Neuronal stem cell (in vitro differentiated cells): ENCODE results near the gene NXPE3.

Experiments used
- DNase-seq: peaks from one replicate; pipeline ENCODE4 v3.0.0-alpha.2; 2013; ENCODE audit warnings: low spot score
- H2AFZ ChIP-seq: one replicate; pipeline ENCODE4 v1.6.1; 2013; ENCODE audit warnings: mild to moderate bottlenecking, low read length, inconsistent platforms
- H2AK5ac ChIP-seq: 2 replicates; pipeline ENCODE4 v1.6.1; 2013; ENCODE audit warnings: low read depth, mild to moderate bottlenecking, inconsistent platforms, low read length, moderate library complexity, mixed read lengths
- H2BK120ac ChIP-seq: 2 replicates; pipeline ENCODE4 v1.6.1; 2013; ENCODE audit warnings: low read depth, mild to moderate bottlenecking, inconsistent platforms, low read length, moderate library complexity, mixed read lengths
- H2BK12ac ChIP-seq: one replicate; pipeline ENCODE4 v1.6.1; 2013; ENCODE audit warnings: low read length, inconsistent platforms
- H2BK15ac ChIP-seq: 2 replicates; pipeline ENCODE4 v1.6.1; 2013; ENCODE audit warnings: mild to moderate bottlenecking, low read length, inconsistent platforms, mixed read lengths
- H2BK5ac ChIP-seq: one replicate; pipeline ENCODE4 v1.6.1; 2013; ENCODE audit warnings: inconsistent platforms, mild to moderate bottlenecking, low read length, moderate library complexity
- H3K14ac ChIP-seq: one replicate; pipeline ENCODE4 v1.6.1; 2013; ENCODE audit warnings: low read length, inconsistent platforms
- H3K18ac ChIP-seq: 2 replicates; pipeline ENCODE4 v1.6.1; 2013; ENCODE audit warnings: low read length, inconsistent platforms
- H3K23ac ChIP-seq: 2 replicates; pipeline ENCODE4 v1.6.1; 2013; ENCODE audit warnings: low read depth, mild to moderate bottlenecking, mixed read lengths, low read length, inconsistent platforms; ENCODE audit not compliant: poor library complexity
- H3K27ac ChIP-seq: replicated peaks from 3 replicates; pipeline ENCODE4 v1.5.1; 2013; ENCODE audit warnings: low read length, inconsistent platforms
- H3K27me3 ChIP-seq, 3 experiments: 2 replicates each; pipeline ENCODE4 v1.6.1; 2013; ENCODE audit warnings: low read length in 3 of 3, mild to moderate bottlenecking in 2 of 3, inconsistent platforms in 1 of 3, low read depth in 1 of 3, mixed read lengths in 1 of 3, moderate library complexity in 1 of 3; ENCODE audit not compliant: control insufficient read depth in 3 of 3, insufficient read depth in 3 of 3
- H3K36me3 ChIP-seq, 2 donors: replicated peaks in 1 of 2; 2 replicates each; pipeline ENCODE4 v1.6.1; 2013; ENCODE audit warnings: low read length in 2 of 2; ENCODE audit not compliant: control insufficient read depth in 2 of 2, insufficient read depth in 2 of 2
- H3K4ac ChIP-seq: 2 replicates; pipeline ENCODE4 v1.6.1; 2013; ENCODE audit warnings: inconsistent platforms, mild to moderate bottlenecking, low read length, moderate library complexity
- H3K4me1 ChIP-seq, 2 donors: 1 replicate in 1 of 2; 2 replicates in 1 of 2; pipeline ENCODE4 v1.6.1; 2013; ENCODE audit warnings: low read length in 2 of 2, low read depth in 1 of 2; ENCODE audit not compliant: control insufficient read depth in 2 of 2, insufficient read depth in 1 of 2
- H3K4me2 ChIP-seq: one replicate; pipeline ENCODE4 v1.6.1; 2013; ENCODE audit warnings: mild to moderate bottlenecking, low read length, inconsistent platforms; ENCODE audit not compliant: insufficient read depth, poor library complexity, severe bottlenecking
- H3K4me3 ChIP-seq, 2 donors: 2 replicates each; pipeline ENCODE4 v1.5.1; 2013; ENCODE audit warnings: low read length in 2 of 2, mild to moderate bottlenecking in 2 of 2, inconsistent platforms in 1 of 2, moderate library complexity in 1 of 2
- H3K79me1 ChIP-seq: one replicate; pipeline ENCODE4 v1.6.1; 2013; ENCODE audit warnings: low read depth, mild to moderate bottlenecking, inconsistent platforms, low read length, moderate library complexity
- H3K9ac ChIP-seq: one replicate; pipeline ENCODE4 v1.6.1; 2013; ENCODE audit warnings: mild to moderate bottlenecking, low read depth, low read length, inconsistent platforms; ENCODE audit not compliant: poor library complexity
- H3K9me3 ChIP-seq, 2 donors: replicated peaks in 1 of 2; 2 replicates each; pipeline versions ENCODE3 to v1.6.1; 2013; ENCODE audit warnings: low read length in 2 of 2, mild to moderate bottlenecking in 2 of 2, inconsistent platforms in 1 of 2, low read depth in 1 of 2, mixed read lengths in 1 of 2, moderate library complexity in 1 of 2; ENCODE audit not compliant: control insufficient read depth in 2 of 2, insufficient read depth in 1 of 2
- H4K8ac ChIP-seq: one replicate; pipeline ENCODE4 v1.6.1; 2013; ENCODE audit warnings: low read depth, mild to moderate bottlenecking, inconsistent platforms, low read length, moderate library complexity
- H4K91ac ChIP-seq: one replicate; pipeline ENCODE4 v1.6.1; 2013; ENCODE audit warnings: low read length, low read depth, mild to moderate bottlenecking, inconsistent platforms; ENCODE audit not compliant: poor library complexity
- whole genome bisulfite sequencing, 2 donors: extraction: QIAGEN DNeasy Blood & Tissue Kit; methylation state at CpG; one replicate each; pipeline ENCODE4 v1.1.7; 2013; ENCODE audit warnings: missing lambda C conversion rate in 2 of 2, mixed read lengths in 1 of 2; ENCODE audit not compliant: insufficient read length in 2 of 2, insufficient replicate concordance in 1 of 2; ENCODE audit errors: extremely low coverage in 2 of 2; 5-methylcytosine and 5-hydroxymethylcytosine counted together

NXPE3 gene

DNA sequence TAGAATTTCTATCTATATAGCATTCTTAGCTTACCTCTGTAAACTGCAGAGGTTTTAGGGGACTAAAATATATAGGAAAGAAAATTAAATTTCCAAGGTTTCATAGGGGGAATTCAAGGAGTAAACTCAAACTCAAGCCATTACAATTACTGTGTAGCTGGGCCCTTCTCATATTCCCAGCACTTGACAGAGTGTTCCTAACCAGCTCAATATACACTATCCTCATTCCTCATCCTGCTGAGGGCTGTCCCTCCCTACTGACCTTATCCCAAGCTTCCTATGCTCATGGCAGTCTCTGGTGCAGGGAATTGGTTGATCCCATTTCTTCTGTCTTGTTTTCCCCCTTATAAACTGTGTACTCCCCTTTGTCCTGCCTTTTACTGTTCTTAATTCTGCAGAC lies 33.9 kb downstream of the NXPE3 start:
- Histone ChIP-seq H3K9ac (no peak overlapping the region), H2BK120ac (no peak overlapping the region), H3K4me3 (no peak overlapping the region), H3K79me1 (no peaks in the 10 kb centered on the region), H3K4me2 (no peak overlapping the region), H2BK12ac (no peak overlapping the region), H3K14ac (no peak overlapping the region), H2AFZ (no peak overlapping the region), H3K18ac (no peak overlapping the region), H3K36me3 (peaks cover 0 to 7% of the 10 kb centered on the region in 2 donors), H3K23ac (no peak overlapping the region), H2BK5ac (no peak overlapping the region), H3K4ac (no peak overlapping the region), H3K9me3 (no peaks in the 10 kb centered on the region), H3K27ac (no peak overlapping the region), H3K4me1 (peaks cover 0 to 3% of the 10 kb centered on the region in 2 donors), H2AK5ac (no peak overlapping the region), H4K91ac (no peak overlapping the region), H4K8ac (no peak overlapping the region), H3K27me3 (no peaks in the 10 kb centered on the region), H2BK15ac (no peak overlapping the region)
- no peak for DNase-seq

DNA sequence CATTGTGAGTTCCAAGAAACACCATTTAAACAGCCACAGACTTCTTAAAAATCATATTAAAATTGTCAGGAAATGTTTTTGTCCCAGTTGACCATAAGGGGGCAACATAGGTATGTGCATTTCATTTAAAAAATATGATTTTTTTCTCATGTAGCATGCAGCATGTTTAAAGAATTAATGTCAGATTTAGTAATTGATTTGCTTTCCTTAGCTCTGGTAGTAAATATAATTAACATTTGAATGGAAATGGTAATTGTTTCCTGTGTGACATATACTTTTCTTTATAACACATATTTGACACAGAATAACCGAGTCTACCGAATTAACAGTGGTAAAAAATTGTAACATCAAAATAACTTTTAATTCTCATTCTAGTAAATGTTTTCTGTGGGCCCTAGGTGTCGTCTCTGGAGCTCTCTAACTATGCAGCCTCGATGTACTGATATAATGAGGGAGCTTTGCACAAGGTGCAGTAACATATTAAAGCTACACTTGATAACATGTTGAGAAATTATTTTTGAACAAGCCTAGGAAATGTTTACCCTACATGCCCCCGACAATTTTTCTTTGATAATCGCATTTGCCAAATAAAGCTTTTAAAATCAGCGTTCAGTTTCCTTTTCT lies 34.9 kb downstream of the NXPE3 start:
- Histone ChIP-seq H2BK5ac (no peak overlapping the region), H2AK5ac (no peak overlapping the region), H4K8ac (no peak overlapping the region), H3K27ac (no peak overlapping the region), H3K9ac (no peak overlapping the region), H3K4me1 (peaks cover 0 to 3% of the 10 kb centered on the region in 2 donors), H2BK15ac (no peak overlapping the region), H3K9me3 (no peaks in the 10 kb centered on the region), H3K27me3 (no peaks in the 10 kb centered on the region), H3K79me1 (no peaks in the 10 kb centered on the region), H3K4ac (no peak overlapping the region), H3K23ac (no peak overlapping the region), H2AFZ (no peak overlapping the region), H2BK120ac (no peak overlapping the region), H3K4me2 (no peak overlapping the region), H3K36me3 (peaks cover 0 to 7% of the 10 kb centered on the region in 2 donors), H3K4me3 (no peak overlapping the region), H4K91ac (no peak overlapping the region), H2BK12ac (no peak overlapping the region), H3K18ac (no peak overlapping the region), H3K14ac (no peak overlapping the region)
- WGBS, 2 donors = no CpG with 5 or more reads among the region's 7 CpGs
- no peak for DNase-seq

DNA sequence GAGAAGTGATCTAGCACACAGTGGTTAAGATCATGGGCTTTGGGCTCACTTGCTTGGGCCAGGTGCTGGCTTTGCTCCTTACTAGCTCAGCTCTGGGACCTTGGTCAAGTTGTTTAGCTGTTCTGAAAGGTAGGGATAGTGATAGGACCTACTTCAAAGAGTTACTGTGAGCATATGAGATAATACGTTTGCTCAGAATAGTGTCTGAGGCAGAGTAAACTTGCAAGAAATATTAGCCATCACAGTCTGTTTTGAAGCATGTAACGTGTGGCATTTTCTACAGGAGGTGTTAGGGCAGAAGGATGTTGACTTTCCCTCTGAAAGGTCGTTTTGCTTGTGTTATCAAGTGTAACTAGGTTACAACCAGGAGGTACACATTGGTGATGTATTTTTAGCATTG lies 35.8 kb downstream of the NXPE3 start:
- Histone ChIP-seq H4K91ac (no peak overlapping the region), H3K4me2 (no peak overlapping the region), H2AFZ (no peak overlapping the region), H3K79me1 (no peaks in the 10 kb centered on the region), H3K18ac (no peak overlapping the region), H3K9me3 (no peaks in the 10 kb centered on the region), H3K14ac (no peak overlapping the region), H3K36me3 (peaks cover 0 to 7% of the 10 kb centered on the region in 2 donors), H4K8ac (no peak overlapping the region), H2BK12ac (no peak overlapping the region), H3K4ac (no peak overlapping the region), H3K4me1 (peaks cover 0 to under 1% of the 10 kb centered on the region in 2 donors), H3K23ac (no peak overlapping the region), H2AK5ac (no peak overlapping the region), H2BK5ac (no peak overlapping the region), H3K4me3 (no peak overlapping the region), H3K27ac (no peak overlapping the region), H3K27me3 (no peaks in the 10 kb centered on the region), H2BK120ac (no peak overlapping the region), H3K9ac (no peak overlapping the region), H2BK15ac (no peak overlapping the region)
- no peak for DNase-seq
- WGBS, 2 donors = no CpG with 5 or more reads among the region's 3 CpGs

DNA sequence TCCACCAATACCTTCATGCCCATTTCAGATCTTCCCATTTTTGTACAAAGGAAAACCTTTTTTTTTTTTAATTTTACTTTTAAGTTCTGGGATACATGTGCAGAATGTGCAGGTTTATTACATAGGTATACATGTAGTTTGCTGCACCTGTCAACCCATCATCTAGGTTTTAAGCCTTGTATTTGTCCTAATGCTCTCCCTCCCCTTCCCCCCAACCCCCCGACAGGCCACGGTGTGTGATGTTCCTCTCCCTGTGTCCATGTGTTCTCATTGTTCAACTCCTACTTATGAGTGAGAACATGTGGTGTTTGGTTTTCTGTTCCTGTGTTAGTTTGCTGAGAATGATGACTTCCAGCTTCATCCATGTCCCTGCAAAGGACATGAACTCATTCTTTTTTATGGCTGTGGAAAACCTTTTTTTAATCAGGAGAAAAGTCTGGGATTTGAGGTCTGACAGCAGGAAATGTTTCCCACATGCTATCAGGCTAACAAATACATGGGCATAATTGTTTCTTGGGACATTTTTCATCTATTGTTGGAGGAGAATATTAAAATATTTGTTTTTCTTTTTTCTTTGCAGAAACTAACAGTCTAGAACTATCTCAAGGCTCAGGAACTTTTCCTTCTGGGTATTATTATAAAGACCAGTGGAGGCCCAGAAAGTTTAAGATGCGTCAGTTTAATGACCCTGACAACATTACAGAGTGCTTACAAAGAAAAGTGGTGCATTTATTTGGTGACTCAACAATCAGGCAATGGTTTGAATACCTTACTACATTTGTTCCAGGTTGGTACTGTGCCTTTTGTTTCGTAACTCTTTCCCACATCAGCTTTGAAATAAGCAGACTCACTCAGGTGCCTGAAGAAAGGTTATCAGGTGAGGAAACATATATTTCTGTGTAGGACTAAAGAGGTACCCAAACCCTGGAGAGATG lies 37.5 kb downstream of the NXPE3 start:
- H2AK5ac ChIP-seq = no peak overlapping the region
- no peak overlapping the region for H4K8ac ChIP-seq
- H3K36me3 ChIP-seq = peaks cover 3 to 10% of the 10 kb centered on the region in 2 donors
- no peak overlapping the region for H3K4me2 ChIP-seq
- H3K4ac ChIP-seq = no peak overlapping the region
- H3K27ac ChIP-seq = no peak overlapping the region
- H2AFZ ChIP-seq = no peak overlapping the region
- H3K4me3 ChIP-seq = no peak overlapping the region
- no peak overlapping the region for H2BK120ac ChIP-seq
- H3K23ac ChIP-seq = no peak overlapping the region
- H2BK12ac ChIP-seq = no peak overlapping the region
- no peaks in the 10 kb centered on the region for H3K4me1 ChIP-seq
- H3K14ac ChIP-seq = no peak overlapping the region
- H3K9ac ChIP-seq = no peak overlapping the region
- DNase-seq = no peak
- no peak overlapping the region for H4K91ac ChIP-seq
- no peaks in the 10 kb centered on the region for H3K79me1 ChIP-seq
- no peak overlapping the region for H2BK15ac ChIP-seq
- WGBS, 2 donors = no CpG with 5 or more reads among the region's 4 CpGs
- no peaks in the 10 kb centered on the region for H3K9me3 ChIP-seq
- H3K27me3 ChIP-seq = no peaks in the 10 kb centered on the region
- H2BK5ac ChIP-seq = no peak overlapping the region
- no peak overlapping the region for H3K18ac ChIP-seq
